GM18505 (cell line): Measurements from ENCODE around the gene ORM1.

Experiments
- ATAC-seq: cut with Tn5 transposase; IDR thresholded peaks from one replicate; pipeline ENCODE4 v1.9.1; 2021; ENCODE audit not compliant: unreplicated experiment
- POLR2A ChIP-seq: IDR thresholded peaks from 4 replicates; pipeline ENCODE4 v1.6.1; 2011; ENCODE audit warnings: borderline replicate concordance; ENCODE audit not compliant: insufficient read depth, insufficient read length; ENCODE audit errors: extremely low read depth

Gene ORM1

GRCh38 chr9:114357360-114357759 is 34.5 kb downstream of the ORM1 start:
- peak; percentile 0 for TF ChIP-seq POLR2A
- no peak for ATAC-seq

DNA sequence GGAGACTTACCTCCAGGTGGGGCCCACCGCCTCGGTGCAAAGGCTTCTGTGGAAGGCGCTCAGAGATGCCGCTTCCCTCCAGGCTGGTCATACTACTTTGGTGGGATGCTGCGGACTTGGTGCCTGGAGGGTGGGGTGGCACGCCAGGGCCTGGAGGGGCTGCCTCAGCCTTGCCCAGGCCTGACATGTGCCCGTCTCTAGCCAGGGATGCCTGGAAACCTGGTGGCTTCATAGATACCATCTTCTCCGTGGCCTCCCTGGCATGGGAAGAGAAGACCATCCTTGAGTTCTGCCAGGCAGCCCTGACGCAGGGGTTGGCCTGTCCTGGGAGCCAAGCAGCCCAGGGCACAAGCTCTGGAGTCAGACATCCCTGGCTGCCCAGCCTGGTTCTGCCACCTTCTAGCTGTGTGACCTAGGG is 35.0 kb downstream of the ORM1 start:
- TF ChIP-seq POLR2A, result no peak

DNA sequence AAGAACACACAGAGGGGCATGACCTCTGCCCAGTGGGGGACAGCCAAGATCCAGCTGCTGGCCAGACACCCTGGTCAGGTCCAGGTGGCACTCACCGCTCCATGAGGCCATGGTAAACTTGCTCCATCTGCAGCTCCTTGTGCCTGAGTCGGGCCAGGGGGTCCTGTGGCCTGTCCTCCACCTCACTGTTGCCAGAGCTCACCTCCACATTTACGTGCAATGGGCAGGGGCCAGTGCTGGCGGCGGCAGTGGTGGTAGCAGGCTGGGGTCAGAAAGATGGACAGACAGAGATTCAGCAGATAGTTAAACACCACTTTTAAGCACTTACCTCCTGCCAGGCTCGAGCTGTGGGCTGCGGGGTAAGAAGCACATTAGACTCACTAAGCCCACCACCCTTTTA is 36.9 kb downstream of the ORM1 start:
- ATAC-seq, result no peak
- no peak for TF ChIP-seq POLR2A

More for the DNA sequence above, 35.0 kb downstream of the ORM1 start:
- no peak for ATAC-seq

DNA sequence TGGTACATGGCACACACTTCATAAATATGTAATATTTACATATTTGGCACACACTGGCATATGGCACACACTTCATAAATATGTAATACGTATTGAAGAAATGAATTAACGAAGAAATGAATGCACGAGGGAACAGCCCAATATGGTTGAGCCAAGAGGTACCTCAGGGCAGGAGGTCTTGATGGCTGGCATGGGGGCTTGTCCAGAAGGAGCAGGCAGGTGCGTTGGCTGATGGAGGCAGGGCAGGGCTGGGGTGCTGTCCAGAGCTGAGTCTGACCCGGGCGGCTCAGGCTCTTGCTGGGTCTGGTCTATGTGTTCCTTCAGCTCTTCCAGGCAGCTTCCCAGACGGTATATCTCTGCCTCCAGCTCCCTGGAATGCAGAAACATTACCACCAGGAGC is 38.6 kb downstream of the ORM1 start:
- no peak for ATAC-seq
- no peak for TF ChIP-seq POLR2A

DNA sequence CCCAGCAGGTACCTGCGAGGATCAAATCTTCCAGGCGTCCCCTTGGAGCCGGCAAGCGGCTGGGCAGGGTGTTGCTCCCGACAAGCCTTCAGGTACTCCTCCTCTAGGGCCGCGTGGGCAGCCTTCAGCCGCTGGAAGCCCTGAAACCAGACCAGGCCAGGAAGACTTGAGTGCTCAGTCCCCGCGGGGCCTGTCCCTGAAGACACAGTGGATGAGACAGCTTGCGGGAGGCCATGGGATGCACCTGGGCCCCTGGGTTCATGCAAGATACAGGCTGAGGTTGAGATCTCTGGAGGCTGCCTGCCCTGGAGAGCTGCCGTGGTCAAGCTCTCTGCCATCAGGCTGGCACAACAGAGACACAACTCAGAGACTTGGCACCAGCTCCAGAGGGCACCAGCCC is 39.5 kb downstream of the ORM1 start:
- ATAC-seq, result no peak
- no peak for TF ChIP-seq POLR2A

DNA sequence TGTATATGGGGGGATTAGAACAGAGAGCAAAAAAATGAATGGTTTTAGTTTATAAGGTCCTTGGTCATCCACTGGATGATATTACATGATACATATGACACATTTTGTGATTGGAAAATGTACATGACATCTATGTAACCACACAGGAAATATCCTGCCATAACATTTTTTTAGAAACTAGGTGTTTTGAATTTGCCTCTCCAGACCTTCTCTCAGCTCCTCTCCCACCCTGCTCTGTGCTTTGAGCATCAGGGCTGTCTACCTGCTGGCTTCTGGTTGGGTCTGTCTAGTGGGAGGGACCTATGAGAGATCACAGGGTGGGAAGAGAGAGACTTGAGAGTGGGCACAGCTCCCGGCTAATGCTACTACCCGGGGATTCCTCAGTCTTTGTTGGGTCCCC is 40.5 kb downstream of the ORM1 start:
- ATAC-seq, result no peak
- no peak for TF ChIP-seq POLR2A

GRCh38 chr9:114364134-114365041 is 41.5 kb downstream of the ORM1 start:
- no peak for ATAC-seq
- no peak for TF ChIP-seq POLR2A

- ATAC-seq, result no peak
- TF ChIP-seq POLR2A, result no peak
Measured at GRCh38 chr9:114365194-114365593, 42.3 kb downstream of the ORM1 start.

- ATAC-seq, result peak; percentile 51
- no peak for TF ChIP-seq POLR2A
Measured at GRCh38 chr9:114366334-114367128, 43.6 kb downstream of the ORM1 start.

DNA sequence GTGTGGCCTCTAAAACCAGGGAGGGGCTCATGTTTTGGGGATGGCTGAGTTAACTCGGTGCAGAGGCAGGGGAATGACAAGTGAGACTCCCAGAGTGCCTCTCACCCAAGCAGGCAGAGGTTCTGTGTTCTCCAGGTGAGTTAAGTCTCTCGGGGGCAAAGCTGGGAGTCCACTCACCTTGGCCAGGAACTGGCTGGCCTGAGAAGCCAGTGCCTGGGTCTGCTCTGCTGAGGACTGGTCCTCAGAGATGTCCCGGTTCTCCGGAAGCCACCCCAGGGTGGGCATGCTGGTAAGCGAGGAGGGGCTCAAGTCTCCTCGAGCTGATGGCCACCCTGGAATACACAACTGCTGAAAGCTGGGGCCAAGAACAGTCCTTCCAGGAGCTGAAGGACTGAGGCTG is 44.5 kb downstream of the ORM1 start:
- no peak for TF ChIP-seq POLR2A
- ATAC-seq, result no peak

GRCh38 chr9:114367772-114368569 is 45.1 kb downstream of the ORM1 start:
- no peak for ATAC-seq
- no peak for TF ChIP-seq POLR2A

DNA sequence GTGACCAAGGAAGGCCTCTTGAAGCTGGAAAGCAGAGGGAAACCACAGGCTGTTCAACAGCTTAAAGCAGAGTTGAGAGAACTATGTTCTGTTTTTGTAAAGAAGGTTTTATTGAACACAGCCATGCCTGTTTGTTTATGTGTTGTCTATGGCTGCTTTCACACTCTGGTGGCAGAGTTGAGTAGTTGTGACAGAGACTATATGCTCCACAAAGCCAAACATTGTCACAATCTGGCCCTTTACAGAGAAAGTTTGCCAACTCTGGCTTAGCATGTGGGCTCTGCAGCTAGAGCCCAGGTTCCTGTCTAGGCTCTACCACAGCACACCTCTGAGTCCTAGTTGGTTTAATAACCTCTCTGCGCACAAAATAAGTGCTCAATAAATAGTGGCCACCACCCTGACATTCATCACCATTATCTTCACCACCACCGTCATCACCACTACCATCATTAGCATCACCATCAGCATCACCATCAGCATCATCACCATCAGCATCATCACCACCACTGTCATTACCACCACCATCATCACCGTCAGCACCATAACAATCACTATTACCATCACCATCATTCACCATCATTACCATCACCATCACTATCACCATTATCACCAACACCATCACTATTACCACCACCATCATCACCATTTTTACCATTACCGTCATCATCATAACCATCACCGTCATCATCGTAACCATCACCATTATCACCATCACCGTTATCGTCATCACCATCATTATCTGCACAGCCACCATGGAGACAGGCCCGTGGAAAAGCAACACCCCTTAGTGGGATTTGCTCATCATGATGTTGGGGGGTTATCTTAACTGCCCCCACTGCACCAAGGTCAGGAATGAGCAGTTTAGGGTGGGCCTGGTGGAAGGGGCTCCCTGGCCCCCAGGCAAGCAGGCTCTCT is 46.6 kb downstream of the ORM1 start:
- ATAC-seq, result no peak
- no peak for TF ChIP-seq POLR2A
